Skeletal muscle tissue (tissue), 4 donors: ENCODE results near the gene SYK. TPM values are rescaled to one million over a fixed set of nuclear protein-coding genes. Genes with fewer than 3 reads are reported as not detected.

Experiments
- H3K27ac ChIP-seq: one replicate; pipeline ENCODE4 v1.7.0; 2013; ENCODE audit warnings: mild to moderate bottlenecking, low read depth, low read length, inconsistent platforms
- H3K27me3 ChIP-seq, 3 donors: one replicate each; pipeline ENCODE4 v1.7.0; 2013; ENCODE audit warnings: low read length in 3 of 3; ENCODE audit not compliant: control insufficient read depth in 3 of 3, insufficient read depth in 3 of 3
- H3K36me3 ChIP-seq, 3 donors: one replicate each; pipeline ENCODE4 v1.7.0; 2013; ENCODE audit warnings: low read length in 3 of 3; ENCODE audit not compliant: control insufficient read depth in 3 of 3, insufficient read depth in 3 of 3
- H3K4me1 ChIP-seq, 3 donors: one replicate each; pipeline ENCODE4 v1.7.0; 2013; ENCODE audit warnings: low read length in 3 of 3, mild to moderate bottlenecking in 3 of 3; ENCODE audit not compliant: control insufficient read depth in 3 of 3, insufficient read depth in 3 of 3
- H3K4me3 ChIP-seq, 3 donors: one replicate each; pipeline ENCODE4 v1.7.0; 2013; ENCODE audit warnings: low read length in 3 of 3
- H3K9ac ChIP-seq, 3 donors: one replicate each; pipeline ENCODE4 v1.7.0; 2013; ENCODE audit warnings: low read length in 3 of 3, mild to moderate bottlenecking in 3 of 3, moderate library complexity in 2 of 3, low read depth in 1 of 3
- H3K9me3 ChIP-seq, 3 donors: one replicate each; pipeline ENCODE4 v1.7.0; 2013; ENCODE audit warnings: low read length in 3 of 3; ENCODE audit not compliant: control insufficient read depth in 3 of 3
- total RNA-seq: library from RNA; depleted of rRNA; stranded (reverse); fragments of >200 nt; gene quantifications from one replicate; pipeline ENCODE4 v1.2.3, GENCODE V29; 2014
- donor health status: Osteomylitis.

The SYK gene
- total RNA-seq, 1 donor from 2014 or later = 4.7 TPM

DNA sequence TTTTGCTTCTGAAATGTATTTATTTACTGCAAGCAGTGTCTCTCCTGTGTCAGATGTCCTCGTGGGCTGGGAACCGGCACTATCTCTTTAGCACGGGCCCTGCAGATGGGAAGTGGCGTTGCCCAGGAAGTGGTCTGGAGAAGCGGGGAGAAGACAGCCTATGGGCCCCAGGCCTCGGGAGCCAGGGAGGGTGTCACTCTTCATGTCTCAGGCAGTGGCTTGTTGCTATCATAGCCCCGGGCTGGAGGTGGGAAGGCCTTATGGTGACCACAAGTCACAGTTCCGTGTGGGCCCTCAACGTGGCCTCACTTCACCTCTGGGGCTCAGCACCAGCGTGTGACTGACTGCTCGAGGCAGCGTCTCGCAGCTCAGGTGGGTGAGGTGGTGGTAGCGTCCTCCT, 41.4 kb downstream of the SYK start:
- Histone ChIP-seq H3K9ac (no peak overlapping the region), H3K36me3 (no peaks in the 10 kb centered on the region), H3K4me3 (no peak overlapping the region), H3K9me3 (no peaks in the 10 kb centered on the region), H3K4me1 (peaks cover 21 to 51% (median 31%) of the 10 kb centered on the region in 3 donors), H3K27me3 (no peaks in the 10 kb centered on the region), H3K27ac (no peak overlapping the region)

DNA sequence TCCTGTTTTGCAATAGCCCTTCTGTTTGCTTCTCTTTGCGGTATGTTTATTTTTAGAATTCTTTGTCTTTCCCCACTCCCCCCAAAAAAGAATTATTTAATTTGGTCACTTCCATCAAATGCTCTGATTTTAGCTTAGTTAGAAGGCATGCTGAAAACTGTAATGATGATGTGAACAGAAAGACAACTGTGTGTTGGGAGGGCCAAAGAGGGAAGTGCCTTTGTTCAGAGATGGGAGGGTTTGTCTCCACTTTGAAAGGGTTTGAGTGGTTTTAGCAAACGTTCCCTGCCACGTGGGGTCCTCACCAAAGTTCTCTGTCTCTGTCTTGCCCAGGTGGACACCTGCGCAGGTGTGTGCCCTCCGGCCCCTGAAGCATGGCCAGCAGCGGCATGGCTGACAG, 41.9 kb downstream of the SYK start:
- H3K4me1 ChIP-seq = peaks cover 16 to 51% (median 29%) of the 10 kb centered on the region in 3 donors
- H3K9ac ChIP-seq = no peak overlapping the region
- H3K27ac ChIP-seq = no peak overlapping the region
- no peaks in the 10 kb centered on the region for H3K9me3 ChIP-seq
- no peak overlapping the region for H3K4me3 ChIP-seq
- no peaks in the 10 kb centered on the region for H3K36me3 ChIP-seq
- no peaks in the 10 kb centered on the region for H3K27me3 ChIP-seq

DNA sequence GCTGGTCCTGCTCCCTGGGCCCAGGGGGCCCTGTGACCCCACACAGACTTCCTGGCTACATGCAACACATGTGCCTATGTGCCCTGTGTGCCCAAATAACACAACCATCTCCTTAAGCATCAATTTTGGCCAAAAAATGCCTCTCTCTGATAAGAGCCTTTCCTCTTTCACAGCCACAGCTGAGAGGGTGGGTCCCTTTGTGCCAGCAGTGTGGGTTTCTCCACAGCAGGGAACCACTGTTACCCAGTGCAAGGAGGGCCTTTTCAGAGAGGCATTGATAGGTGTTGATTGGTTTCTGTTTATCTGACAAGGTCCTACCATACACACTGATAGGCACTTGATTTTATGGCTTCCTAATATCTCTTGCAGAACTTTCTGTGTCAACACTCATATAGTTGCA, 42.7 kb downstream of the SYK start:
- Histone ChIP-seq H3K4me3 (no peak overlapping the region), H3K36me3 (no peaks in the 10 kb centered on the region), H3K4me1 (peaks cover 16 to 44% (median 22%) of the 10 kb centered on the region in 3 donors), H3K9me3 (no peaks in the 10 kb centered on the region), H3K9ac (no peak overlapping the region), H3K27me3 (no peaks in the 10 kb centered on the region), H3K27ac (no peak overlapping the region)

DNA sequence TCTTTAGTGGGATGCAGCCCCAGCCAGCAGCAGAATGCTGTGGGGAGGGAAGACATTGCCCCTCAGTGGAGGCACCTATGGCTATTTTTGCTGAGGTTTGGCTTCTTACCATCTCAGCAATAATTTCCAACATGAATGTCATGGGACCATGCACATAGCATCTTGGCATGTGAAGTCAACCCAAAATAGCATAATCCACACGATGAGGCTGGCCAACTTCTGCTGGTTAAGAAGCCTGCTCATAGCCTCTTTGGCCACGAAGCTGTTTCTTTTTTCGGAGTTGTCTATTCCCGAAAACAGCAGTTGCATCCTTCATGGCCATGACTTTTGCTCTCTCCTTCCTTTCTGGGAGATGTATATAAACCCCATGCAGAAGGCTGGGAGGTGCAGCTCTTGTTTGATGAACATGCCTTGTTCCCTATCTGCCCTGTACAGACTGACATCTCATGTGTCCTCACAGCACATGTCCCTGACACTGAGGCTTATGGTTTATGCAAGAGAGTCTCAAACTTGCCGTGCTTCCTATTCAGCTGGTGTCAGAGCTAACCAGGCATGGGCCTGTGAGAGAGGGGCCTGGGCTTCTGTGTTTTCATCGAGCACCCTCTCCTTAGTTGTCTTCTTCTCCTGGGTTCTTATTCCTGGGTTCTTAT, 45.3 kb downstream of the SYK start:
- H3K4me3 ChIP-seq = peak overlapping the region in 1 of 3 donors; percentile 13
- no peak overlapping the region for H3K9ac ChIP-seq
- peak overlapping the region; percentile 67 for H3K27ac ChIP-seq
- H3K36me3 ChIP-seq = no peaks in the 10 kb centered on the region
- no peaks in the 10 kb centered on the region for H3K9me3 ChIP-seq
- peaks cover 16 to 29% (median 17%) of the 10 kb centered on the region in 3 donors for H3K4me1 ChIP-seq
- H3K27me3 ChIP-seq = no peaks in the 10 kb centered on the region

DNA sequence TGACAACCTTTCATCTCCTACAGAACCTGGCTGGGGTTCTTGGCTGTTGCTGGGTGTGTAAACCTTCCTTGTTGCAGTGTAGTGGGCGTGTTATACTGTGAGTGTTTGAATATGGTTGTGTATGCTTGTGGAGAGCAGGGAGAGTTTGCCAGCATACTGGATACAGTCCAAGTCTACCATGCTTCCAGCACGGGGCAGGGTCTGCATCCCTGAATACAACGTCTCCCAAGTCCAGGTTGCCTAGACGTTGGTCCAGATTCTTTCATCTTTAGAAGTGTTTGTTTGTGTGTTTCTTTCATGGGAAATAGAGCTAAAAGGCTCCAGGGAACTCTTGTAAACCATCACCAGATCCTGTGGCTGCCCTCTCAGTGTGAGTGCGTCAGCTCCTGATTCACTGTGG, 46.4 kb downstream of the SYK start:
- H3K9me3 ChIP-seq = no peaks in the 10 kb centered on the region
- H3K9ac ChIP-seq = no peak overlapping the region
- no peak overlapping the region for H3K4me3 ChIP-seq
- H3K4me1 ChIP-seq = peaks cover 16 to 27% (median 17%) of the 10 kb centered on the region in 3 donors
- H3K27ac ChIP-seq = no peak overlapping the region
- no peaks in the 10 kb centered on the region for H3K27me3 ChIP-seq
- H3K36me3 ChIP-seq = no peaks in the 10 kb centered on the region

DNA sequence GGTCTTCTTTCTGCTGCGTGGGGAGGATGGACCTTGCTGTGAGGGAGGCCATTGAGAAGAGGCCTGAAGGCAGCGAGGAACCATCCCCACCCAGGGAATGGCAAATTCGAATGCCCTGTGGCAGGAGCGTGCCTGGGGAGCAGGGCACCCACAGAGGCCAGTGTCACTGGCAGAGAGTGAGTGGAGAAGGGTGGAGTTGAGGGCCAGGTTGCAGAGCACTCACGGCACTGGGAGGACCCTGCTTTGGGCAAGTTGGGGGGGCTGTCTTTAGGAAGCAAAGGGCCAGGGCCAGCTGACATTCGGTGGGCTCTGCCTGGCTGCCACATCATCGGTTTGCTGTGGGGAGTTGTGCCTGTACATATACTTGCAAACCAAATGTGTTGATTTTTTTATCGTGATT, 47.2 kb downstream of the SYK start:
- H3K4me3 ChIP-seq = no peak overlapping the region
- H3K36me3 ChIP-seq = no peaks in the 10 kb centered on the region
- H3K4me1 ChIP-seq = peaks cover 16 to 27% (median 17%) of the 10 kb centered on the region in 3 donors
- no peaks in the 10 kb centered on the region for H3K27me3 ChIP-seq
- no peaks in the 10 kb centered on the region for H3K9me3 ChIP-seq
- no peak overlapping the region for H3K27ac ChIP-seq
- no peak overlapping the region for H3K9ac ChIP-seq

DNA sequence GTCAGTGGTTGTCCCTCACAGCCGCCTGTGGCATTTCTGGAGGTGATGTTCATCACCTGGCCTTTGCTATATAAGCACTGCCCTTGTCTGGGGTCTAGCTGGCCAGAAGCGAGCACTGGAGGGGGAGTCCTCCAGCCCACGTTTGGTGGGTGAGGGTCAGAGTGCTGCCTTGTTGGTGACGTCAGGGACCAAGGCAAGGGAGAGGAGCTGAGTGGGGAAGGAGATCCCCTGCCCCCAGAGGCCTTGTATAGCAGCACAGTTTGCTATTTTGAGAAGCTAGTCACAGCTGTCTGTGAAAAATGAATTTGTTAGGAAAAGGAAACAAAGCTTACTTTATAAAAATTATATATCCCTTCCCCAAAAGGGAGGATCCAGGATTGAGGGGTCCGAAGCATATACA, 49.8 kb downstream of the SYK start:
- Histone ChIP-seq H3K4me1 (peaks cover 12 to 22% (median 14%) of the 10 kb centered on the region in 3 donors), H3K36me3 (no peaks in the 10 kb centered on the region), H3K4me3 (no peak overlapping the region), H3K9me3 (no peaks in the 10 kb centered on the region), H3K9ac (no peak overlapping the region), H3K27ac (no peak overlapping the region), H3K27me3 (no peaks in the 10 kb centered on the region)

DNA sequence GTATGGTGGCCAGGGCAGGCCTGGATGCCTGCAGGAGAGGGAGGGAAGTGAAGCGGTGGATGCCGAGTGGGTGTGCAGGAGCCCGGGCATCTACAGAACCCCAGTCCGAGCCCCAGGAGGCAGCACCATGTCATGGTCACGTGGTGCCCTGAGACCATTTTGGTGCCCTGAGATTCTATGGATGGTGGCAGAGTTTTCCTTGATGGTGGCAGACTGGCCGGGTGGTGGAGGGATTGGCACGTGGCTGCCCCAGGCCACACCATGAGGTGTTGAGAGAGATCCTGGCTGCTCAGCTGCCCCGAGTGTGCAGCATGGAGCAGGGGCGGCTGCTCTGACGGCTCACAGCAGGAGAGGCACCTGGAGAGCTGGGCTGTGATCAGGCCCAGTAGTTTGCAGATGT, 52.3 kb downstream of the SYK start:
- Histone ChIP-seq H3K9ac (no peak overlapping the region), H3K36me3 (no peaks in the 10 kb centered on the region), H3K4me3 (no peak overlapping the region), H3K27me3 (no peaks in the 10 kb centered on the region), H3K4me1 (no peaks in the 10 kb centered on the region), H3K9me3 (no peaks in the 10 kb centered on the region), H3K27ac (no peak overlapping the region)

DNA sequence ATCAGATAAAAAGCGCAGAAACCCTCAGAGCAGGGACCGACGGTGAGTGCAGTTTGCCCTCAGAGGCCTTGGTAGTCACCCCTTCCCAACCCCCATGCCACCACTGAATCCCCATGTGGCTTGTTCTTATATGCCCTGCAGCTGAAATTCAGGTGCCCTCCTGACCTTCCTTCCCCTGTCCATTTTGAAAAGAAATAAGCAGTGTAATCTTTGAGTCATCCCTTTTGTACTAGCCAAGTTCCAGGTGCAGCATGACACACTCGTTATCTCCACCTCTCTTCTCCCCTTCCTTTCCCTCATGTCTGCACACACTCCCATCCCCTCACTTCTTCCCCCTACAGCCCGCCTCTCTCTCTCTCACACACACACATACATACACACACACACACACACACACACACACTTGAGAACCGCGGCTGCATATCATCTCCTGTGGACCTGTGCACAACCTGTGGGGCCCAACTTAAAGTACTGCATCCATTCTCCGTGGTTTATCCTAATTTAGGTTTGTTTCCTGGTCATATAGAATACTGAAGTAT, 53.1 kb downstream of the SYK start:
- no peaks in the 10 kb centered on the region for H3K4me1 ChIP-seq
- no peaks in the 10 kb centered on the region for H3K27me3 ChIP-seq
- no peaks in the 10 kb centered on the region for H3K36me3 ChIP-seq
- H3K4me3 ChIP-seq = no peak overlapping the region
- no peak overlapping the region for H3K9ac ChIP-seq
- H3K9me3 ChIP-seq = no peaks in the 10 kb centered on the region
- H3K27ac ChIP-seq = no peak overlapping the region

DNA sequence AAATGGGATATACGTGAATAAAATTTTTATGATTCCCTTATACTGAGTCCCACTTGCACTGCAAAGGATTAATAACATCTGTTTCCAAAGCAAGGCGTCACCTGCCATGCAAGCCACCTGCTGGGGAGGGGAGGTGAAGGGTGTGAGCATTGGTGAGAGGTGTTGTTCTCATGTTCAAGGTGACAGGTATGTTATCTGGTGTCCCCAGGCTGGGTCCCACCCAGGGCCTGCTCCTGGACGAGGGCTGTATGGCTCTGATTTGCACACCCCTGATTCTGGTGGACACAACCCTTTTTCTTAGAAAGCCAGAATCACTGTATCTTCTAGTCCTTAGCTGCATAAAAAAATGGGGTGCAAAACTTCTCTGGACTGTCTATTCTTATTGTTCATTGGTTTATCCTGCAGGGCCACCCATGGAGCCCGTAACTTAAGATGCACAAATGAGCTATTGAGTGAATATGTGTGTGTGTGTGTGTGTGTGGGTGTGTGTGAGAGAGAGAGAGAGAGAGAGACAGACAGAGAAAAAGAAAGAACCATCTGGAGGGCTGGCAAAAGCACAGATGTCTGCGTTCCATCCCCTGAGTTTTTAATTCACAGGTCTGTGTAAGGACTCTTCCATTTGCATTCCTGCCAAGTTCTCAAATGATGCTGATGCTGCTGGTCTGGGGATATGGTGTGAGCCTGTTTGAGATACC, 53.7 kb downstream of the SYK start:
- Histone ChIP-seq H3K9me3 (no peaks in the 10 kb centered on the region), H3K27ac (no peak overlapping the region), H3K36me3 (no peaks in the 10 kb centered on the region), H3K4me1 (no peaks in the 10 kb centered on the region), H3K27me3 (no peaks in the 10 kb centered on the region), H3K4me3 (no peak overlapping the region), H3K9ac (no peak overlapping the region)
